ENCODE data around the gene CCDC85C. TPM values are rescaled to one million over a fixed set of nuclear protein-coding genes. Genes with fewer than 3 reads are reported as not detected.

The CCDC85C gene
- total RNA-seq, 2 experiments from 2014 or later: 6.8 to 7.9 TPM

DNA sequence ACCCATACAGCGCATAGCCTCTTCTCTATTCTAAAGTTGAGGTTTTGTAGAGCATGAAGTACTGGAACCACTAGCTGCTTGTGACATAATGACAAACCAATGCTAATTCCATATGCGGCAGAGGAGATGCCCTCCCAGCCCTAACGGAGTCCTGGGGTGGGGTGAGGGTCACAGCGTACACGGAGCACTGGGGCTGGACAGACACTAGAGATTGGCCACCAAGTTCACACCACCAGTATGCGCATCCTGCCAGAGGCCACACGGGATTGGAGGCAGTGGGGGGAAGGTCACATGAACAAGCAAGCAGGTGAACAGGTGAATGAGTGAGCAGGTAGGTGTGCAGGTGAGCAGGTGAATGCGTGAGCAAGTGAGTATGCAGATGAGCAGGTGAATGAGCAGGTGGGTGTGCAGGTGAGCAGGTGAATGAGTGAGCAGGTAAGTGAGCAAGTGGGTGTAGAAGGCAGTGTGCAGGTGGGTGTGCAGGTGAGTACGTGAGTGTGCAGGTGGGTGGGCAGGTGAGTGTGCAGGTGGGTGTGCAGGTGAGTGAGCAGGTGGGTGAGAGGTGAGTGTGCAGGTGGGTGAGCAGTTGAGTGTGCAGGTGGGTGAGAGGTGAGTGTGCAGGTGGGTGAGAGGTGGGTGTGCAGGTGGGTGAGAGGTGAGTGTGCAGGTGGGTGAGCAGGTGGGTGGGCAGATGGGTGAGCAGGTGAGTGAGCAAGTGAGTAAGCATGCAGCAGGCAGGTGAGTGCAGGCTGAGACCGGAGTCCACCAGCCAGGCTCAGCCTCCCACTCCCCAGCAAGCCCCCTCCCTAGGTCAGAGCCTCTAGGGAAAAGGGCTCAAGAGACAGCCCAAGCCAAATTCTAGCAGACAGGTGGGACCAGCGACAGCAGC lies 52.7 kb downstream of the CCDC85C start:
- TF ChIP-seq, protein P1, sequence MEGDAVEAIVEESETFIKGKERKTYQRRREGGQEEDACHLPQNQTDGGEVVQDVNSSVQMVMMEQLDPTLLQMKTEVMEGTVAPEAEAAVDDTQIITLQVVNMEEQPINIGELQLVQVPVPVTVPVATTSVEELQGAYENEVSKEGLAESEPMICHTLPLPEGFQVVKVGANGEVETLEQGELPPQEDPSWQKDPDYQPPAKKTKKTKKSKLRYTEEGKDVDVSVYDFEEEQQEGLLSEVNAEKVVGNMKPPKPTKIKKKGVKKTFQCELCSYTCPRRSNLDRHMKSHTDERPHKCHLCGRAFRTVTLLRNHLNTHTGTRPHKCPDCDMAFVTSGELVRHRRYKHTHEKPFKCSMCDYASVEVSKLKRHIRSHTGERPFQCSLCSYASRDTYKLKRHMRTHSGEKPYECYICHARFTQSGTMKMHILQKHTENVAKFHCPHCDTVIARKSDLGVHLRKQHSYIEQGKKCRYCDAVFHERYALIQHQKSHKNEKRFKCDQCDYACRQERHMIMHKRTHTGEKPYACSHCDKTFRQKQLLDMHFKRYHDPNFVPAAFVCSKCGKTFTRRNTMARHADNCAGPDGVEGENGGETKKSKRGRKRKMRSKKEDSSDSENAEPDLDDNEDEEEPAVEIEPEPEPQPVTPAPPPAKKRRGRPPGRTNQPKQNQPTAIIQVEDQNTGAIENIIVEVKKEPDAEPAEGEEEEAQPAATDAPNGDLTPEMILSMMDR (IDR thresholded peaks at IDR 0.05): no peak

DNA sequence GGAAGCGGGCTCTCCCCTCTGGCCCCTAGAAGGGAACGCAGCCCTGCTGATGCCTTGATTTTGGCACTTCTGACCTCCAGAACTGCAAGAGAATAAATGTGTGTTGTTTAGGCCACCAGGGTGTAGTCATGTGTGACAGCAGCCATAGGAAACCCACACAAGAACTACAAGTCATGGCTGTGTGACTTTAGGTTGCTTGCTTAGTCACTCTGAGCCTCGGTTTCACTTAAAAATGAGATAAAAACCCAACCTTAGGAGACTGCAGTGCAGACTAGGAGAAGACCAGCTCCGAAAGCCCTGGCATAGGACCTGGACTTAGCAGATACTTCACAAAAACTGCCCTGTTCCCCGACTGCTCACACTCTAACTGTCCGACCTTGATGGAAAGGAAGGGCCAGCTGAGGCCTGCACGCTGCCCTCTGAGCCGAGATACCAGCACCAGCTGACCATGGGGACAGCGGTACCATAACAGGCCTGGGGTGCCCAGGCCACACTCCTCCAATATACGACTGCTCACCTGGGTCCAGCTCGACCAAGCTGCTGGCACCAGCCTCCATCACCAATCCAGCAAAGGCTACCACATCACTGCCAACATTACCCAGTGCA lies 53.5 kb downstream of the CCDC85C start:
- ChIA-PET CTCF (no interaction called here), POLR2A (no interaction called here)
- intact Hi-C loops (cut with micrococcal nuclease): no loop called here
- DNase-seq: no peak
- H3K27me3 Mint-ChIP-seq: no peaks in the 10 kb centered on the region
- H3K4me1 Mint-ChIP-seq (ENCODE audit: low read depth): no peaks in the 10 kb centered on the region
- no peaks in the 10 kb centered on the region for H3K36me3 Mint-ChIP-seq (ENCODE audit: low read depth)
- no peak for ATAC-seq
- H3K27ac Mint-ChIP-seq: no peak overlapping the region
- TF ChIP-seq, protein P1 (IDR thresholded peaks at IDR 0.05): no peak
- no peaks in the 10 kb centered on the region for H3K9me3 Mint-ChIP-seq
- no peak overlapping the region for H3K4me3 Mint-ChIP-seq

More for the DNA sequence above, 52.7 kb downstream of the CCDC85C start:
- CTCF ChIA-PET: no interaction called here
- intact Hi-C loops (cut with micrococcal nuclease): no loop called here
- Mint-ChIP-seq H3K27me3 (no peaks in the 10 kb centered on the region), H3K4me1 (ENCODE audit: low read depth) (no peaks in the 10 kb centered on the region), H3K27ac (no peak overlapping the region), H3K4me3 (no peak overlapping the region), H3K36me3 (ENCODE audit: low read depth) (no peaks in the 10 kb centered on the region), H3K9me3 (no peaks in the 10 kb centered on the region)
- DNase-seq (no peak), ATAC-seq (no peak)
- POLR2A ChIA-PET: no interaction called here

DNA sequence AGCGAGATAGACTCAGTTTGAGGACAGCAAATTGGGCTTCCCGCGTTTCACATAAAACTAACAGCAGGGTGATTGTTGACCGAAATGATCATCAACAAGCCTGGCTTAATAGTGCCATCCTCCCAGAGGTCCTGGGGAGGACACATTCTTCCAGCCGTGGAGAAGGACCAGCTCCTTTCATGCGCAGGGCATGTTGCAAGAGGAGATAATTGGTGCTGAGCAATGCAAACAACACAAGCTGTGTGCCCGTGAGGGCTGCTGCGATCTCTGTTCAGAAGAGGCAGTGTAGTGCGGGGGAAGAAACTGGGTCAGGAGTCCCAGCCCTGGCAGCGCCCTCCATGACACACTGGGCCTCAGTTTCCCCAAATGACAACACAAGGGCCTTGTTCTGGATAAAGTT lies 54.3 kb downstream of the CCDC85C start:
- DNase-seq: no peak
- H3K27me3 Mint-ChIP-seq: no peaks in the 10 kb centered on the region
- POLR2A ChIA-PET: no interaction called here
- H3K4me3 Mint-ChIP-seq: no peak overlapping the region
- H3K27ac Mint-ChIP-seq: no peak overlapping the region
- no peaks in the 10 kb centered on the region for H3K9me3 Mint-ChIP-seq
- intact Hi-C loops (cut with micrococcal nuclease): no loop called here
- no peak for ATAC-seq
- TF ChIP-seq, protein P1 (IDR thresholded peaks at IDR 0.05): no peak
- CTCF ChIA-PET: no interaction called here
- H3K36me3 Mint-ChIP-seq (ENCODE audit: low read depth): no peaks in the 10 kb centered on the region
- peaks cover 2% of the 10 kb centered on the region for H3K4me1 Mint-ChIP-seq (ENCODE audit: low read depth)

DNA sequence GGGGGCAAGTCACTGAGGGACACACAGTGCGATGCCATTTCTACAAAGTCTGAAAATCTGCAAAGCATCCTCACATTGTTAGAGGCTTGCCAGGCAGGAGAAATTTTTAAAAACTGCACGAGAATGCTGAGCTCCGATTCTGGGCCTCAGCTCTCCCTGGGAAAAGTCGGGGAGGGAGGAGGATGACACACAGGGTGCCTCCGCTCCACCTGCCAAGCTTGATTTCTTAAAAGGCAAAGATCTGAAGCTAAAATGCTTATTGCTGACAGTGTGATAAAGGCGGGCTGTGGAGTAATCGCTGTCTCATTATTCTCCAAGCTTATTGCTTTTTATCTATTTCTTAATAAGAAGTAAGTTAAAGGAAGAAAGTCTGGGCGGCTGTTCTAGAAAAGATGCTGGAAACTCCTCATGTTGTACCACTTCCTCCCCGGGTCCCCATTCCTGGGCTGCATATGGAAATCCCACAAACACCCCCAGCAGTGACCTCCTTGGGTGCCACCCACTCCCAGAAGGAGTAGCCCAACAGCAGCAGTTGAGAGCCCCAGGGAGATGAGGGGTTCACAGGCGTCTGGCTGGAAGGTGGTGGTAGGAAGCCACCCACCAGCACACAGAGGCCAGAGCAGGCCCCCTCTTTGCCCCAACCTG lies 55.0 kb downstream of the CCDC85C start:
- Mint-ChIP-seq H3K27ac (no peak overlapping the region), H3K4me1 (ENCODE audit: low read depth) (peaks cover 2% of the 10 kb centered on the region), H3K4me3 (no peak overlapping the region), H3K9me3 (no peaks in the 10 kb centered on the region), H3K36me3 (ENCODE audit: low read depth) (no peaks in the 10 kb centered on the region), H3K27me3 (no peaks in the 10 kb centered on the region)
- ATAC-seq: no peak
- ChIA-PET CTCF (no interaction called here), POLR2A (no interaction called here)
- no peak for DNase-seq
- TF ChIP-seq, protein P1 (IDR thresholded peaks at IDR 0.05): no peak
- intact Hi-C loops (cut with micrococcal nuclease): no loop called here

DNA sequence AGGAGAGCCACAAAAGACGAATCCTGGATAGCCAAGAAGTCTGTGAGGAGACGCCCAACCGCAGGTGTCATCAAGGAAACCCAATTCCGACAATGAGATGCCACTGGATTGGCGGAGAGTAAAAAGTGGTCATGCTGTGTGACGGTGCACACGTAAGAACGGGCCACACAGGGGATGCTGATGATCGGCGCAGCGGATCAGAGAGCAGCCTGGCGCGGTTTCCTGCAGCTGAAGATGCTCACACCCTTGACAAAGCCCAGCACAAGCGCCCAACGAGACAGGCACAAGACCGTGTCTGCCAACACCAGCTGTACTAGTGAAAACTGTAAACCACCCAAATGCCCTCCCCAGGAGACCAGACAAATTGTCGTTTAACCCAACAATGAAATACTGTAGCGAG lies 55.8 kb downstream of the CCDC85C start:
- Mint-ChIP-seq H3K4me1 (ENCODE audit: low read depth) (peaks cover 2% of the 10 kb centered on the region), H3K27ac (no peak overlapping the region), H3K27me3 (no peaks in the 10 kb centered on the region), H3K36me3 (ENCODE audit: low read depth) (no peaks in the 10 kb centered on the region), H3K9me3 (no peaks in the 10 kb centered on the region), H3K4me3 (no peak overlapping the region)
- POLR2A ChIA-PET: no interaction called here
- ATAC-seq (no peak), DNase-seq (no peak)
- TF ChIP-seq, protein P1 (IDR thresholded peaks at IDR 0.05): no peak
- intact Hi-C loops (cut with micrococcal nuclease): no loop called here
- CTCF ChIA-PET: no interaction called here
